WERI-Rb-1 (cell line): ENCODE results near the gene TTC3.
"Not testable (repeated sequence)": the region's sequence is repeated elsewhere in the genome, so short reads cannot be mapped to it uniquely, and the experiment has no call there.

Source experiments
- DNase-seq: peaks from one replicate; pipeline ENCODE4 v3.0.0-alpha.2; 2020
- H3K27ac ChIP-seq: fragments of 250-450 bp; sonication (Bioruptor Pico); 2 replicates; pipeline ENCODE4 v1.5.1; 2020; ENCODE audit warnings: mild to moderate bottlenecking, moderate library complexity
- H3K27me3 ChIP-seq: fragments of 250-450 bp; sonication (Bioruptor Pico); 2 replicates; pipeline ENCODE4 v1.5.1; 2021; ENCODE audit warnings: mild to moderate bottlenecking, low read depth, moderate library complexity; ENCODE audit not compliant: insufficient read depth, severe bottlenecking
- H3K36me3 ChIP-seq: fragments of 250-450 bp; sonication (Bioruptor Pico); 2 replicates; pipeline ENCODE4 v1.5.1; 2020; ENCODE audit warnings: mild to moderate bottlenecking, moderate library complexity
- H3K4me3 ChIP-seq: 2 replicates; pipeline ENCODE4 v1.5.1; 2011; ENCODE audit warnings: low read depth, mild to moderate bottlenecking, control low read depth, low read length
- H3K9me3 ChIP-seq: fragments of 250-450 bp; sonication (Bioruptor Pico); 2 replicates; pipeline ENCODE4 v1.5.1; 2021; ENCODE audit warnings: mild to moderate bottlenecking, moderate library complexity; ENCODE audit not compliant: severe bottlenecking
- CTCF ChIP-seq: IDR thresholded peaks from 2 replicates; pipeline ENCODE4 v1.5.1; 2011; ENCODE audit warnings: low read depth, mild to moderate bottlenecking, control low read depth, inconsistent platforms, low read length

Gene TTC3

GRCh38 chr21:37136261-37136660 lies 63.2 kb downstream of the TTC3 start:
- no peak for DNase-seq
- H3K27ac ChIP-seq: no peak overlapping the region
- no peaks in the 10 kb centered on the region for H3K9me3 ChIP-seq
- TF ChIP-seq CTCF: no peak
- H3K27me3 ChIP-seq: no peaks in the 10 kb centered on the region
- peaks cover 85% of the 10 kb centered on the region for H3K36me3 ChIP-seq
- no peak overlapping the region for H3K4me3 ChIP-seq

- no peak for TF ChIP-seq CTCF
- Histone ChIP-seq H3K9me3 (no peaks in the 10 kb centered on the region), H3K27ac (no peak overlapping the region), H3K27me3 (no peaks in the 10 kb centered on the region), H3K36me3 (peaks cover 85% of the 10 kb centered on the region), H3K4me3 (no peak overlapping the region)
- no peak for DNase-seq
Measured at GRCh38 chr21:37136744-37137143, 63.7 kb downstream of the TTC3 start.

- no peak for DNase-seq
- TF ChIP-seq CTCF: no peak
- H3K36me3 ChIP-seq: peaks cover 78% of the 10 kb centered on the region
- no peak overlapping the region for H3K4me3 ChIP-seq
- H3K27me3 ChIP-seq: no peaks in the 10 kb centered on the region
- H3K9me3 ChIP-seq: no peaks in the 10 kb centered on the region
- H3K27ac ChIP-seq: no peak overlapping the region
Measured at GRCh38 chr21:37139154-37139553, 66.1 kb downstream of the TTC3 start.

- no peak for TF ChIP-seq CTCF
- Histone ChIP-seq H3K27me3 (no peaks in the 10 kb centered on the region), H3K4me3 (0 out of 2 replicates have a peak overlapping the region, but pooled peaks have one; percentile 4), H3K36me3 (peaks cover 78% of the 10 kb centered on the region), H3K27ac (peak overlapping the region; percentile 41), H3K9me3 (no peaks in the 10 kb centered on the region)
- no peak for DNase-seq
Measured at GRCh38 chr21:37139902-37140301, 66.8 kb downstream of the TTC3 start.

- not testable (repeated sequence) for H3K9me3 ChIP-seq, H3K27me3 ChIP-seq, H3K27ac ChIP-seq, H3K4me3 ChIP-seq, DNase-seq
- peaks cover 78% of the 10 kb centered on the region for H3K36me3 ChIP-seq
Measured at GRCh38 chr21:37143392-37143791, 70.3 kb downstream of the TTC3 start.

- DNase-seq: no peak
- Histone ChIP-seq H3K36me3 (peaks cover 93% of the 10 kb centered on the region), H3K4me3 (no peak overlapping the region), H3K9me3 (no peaks in the 10 kb centered on the region), H3K27me3 (no peaks in the 10 kb centered on the region), H3K27ac (no peak overlapping the region)
- no peak for TF ChIP-seq CTCF
Measured at GRCh38 chr21:37145635-37146111, 72.6 kb downstream of the TTC3 start.
